IMR-90 (cell line): ENCODE results near the gene BLTP2.

Source experiments
- BHLHE40 ChIP-seq: fragments of 150-350 bp; IDR thresholded peaks from 2 replicates; pipeline ENCODE4 v1.6.1; 2016; ENCODE audit warnings: mild to moderate bottlenecking, low read depth, low read length
- CEBPB ChIP-seq: IDR thresholded peaks from 2 replicates; pipeline ENCODE4 v1.6.1; 2012; ENCODE audit warnings: low read depth, low read length, improper control_type of control experiment
- CTCF ChIP-seq: conservative IDR thresholded peaks from 2 replicates; pipeline ENCODE4 v1.5.1; 2012; ENCODE audit warnings: mild to moderate bottlenecking, low read depth, low read length, improper control_type of control experiment
- FOS ChIP-seq: fragments of 150-350 bp; IDR thresholded peaks from 2 replicates; pipeline ENCODE4 v1.6.1; 2016; ENCODE audit warnings: low read depth, low read length
- MXI1 ChIP-seq: IDR thresholded peaks from 2 replicates; pipeline ENCODE4 v1.6.1; 2012; ENCODE audit warnings: low read depth, mild to moderate bottlenecking, low read length, moderate library complexity, borderline replicate concordance
- POLR2A ChIP-seq: IDR thresholded peaks from 2 replicates; pipeline ENCODE4 v1.6.1; 2012; ENCODE audit warnings: mild to moderate bottlenecking, low read depth, low read length
- RCOR1 ChIP-seq: IDR thresholded peaks from 2 replicates; pipeline ENCODE4 v1.6.1; 2012; ENCODE audit warnings: mild to moderate bottlenecking, low read length, improper control_type of control experiment; ENCODE audit not compliant: insufficient replicate concordance
- RFX5 ChIP-seq: IDR thresholded peaks from 2 replicates; pipeline ENCODE4 v1.8.0; 2012; ENCODE audit warnings: low read depth, mild to moderate bottlenecking, low read length, moderate library complexity

- TF ChIP-seq CTCF (no peak), RFX5 (no peak), RCOR1 (no peak), FOS (no peak), POLR2A (no peak), MXI1 (no peak), CEBPB (no peak), BHLHE40 (no peak)
Measured at GRCh38 chr17:28689011-28689410, 44.1 kb upstream of the BLTP2 start.
